CD4-positive, alpha-beta T cell treated with Interleukin-1 beta for 1 hour (primary cell): Measurements from ENCODE around the gene DMRT3.
"Not testable (repeated sequence)": the region's sequence is repeated elsewhere in the genome, so short reads cannot be mapped to it uniquely, and the experiment has no call there.

Experiments
- DNase-seq, 2 donors: peaks; one replicate each; pipeline ENCODE4 v3.0.0-alpha.2; 2020 to 2022

DMRT3 gene

DNA sequence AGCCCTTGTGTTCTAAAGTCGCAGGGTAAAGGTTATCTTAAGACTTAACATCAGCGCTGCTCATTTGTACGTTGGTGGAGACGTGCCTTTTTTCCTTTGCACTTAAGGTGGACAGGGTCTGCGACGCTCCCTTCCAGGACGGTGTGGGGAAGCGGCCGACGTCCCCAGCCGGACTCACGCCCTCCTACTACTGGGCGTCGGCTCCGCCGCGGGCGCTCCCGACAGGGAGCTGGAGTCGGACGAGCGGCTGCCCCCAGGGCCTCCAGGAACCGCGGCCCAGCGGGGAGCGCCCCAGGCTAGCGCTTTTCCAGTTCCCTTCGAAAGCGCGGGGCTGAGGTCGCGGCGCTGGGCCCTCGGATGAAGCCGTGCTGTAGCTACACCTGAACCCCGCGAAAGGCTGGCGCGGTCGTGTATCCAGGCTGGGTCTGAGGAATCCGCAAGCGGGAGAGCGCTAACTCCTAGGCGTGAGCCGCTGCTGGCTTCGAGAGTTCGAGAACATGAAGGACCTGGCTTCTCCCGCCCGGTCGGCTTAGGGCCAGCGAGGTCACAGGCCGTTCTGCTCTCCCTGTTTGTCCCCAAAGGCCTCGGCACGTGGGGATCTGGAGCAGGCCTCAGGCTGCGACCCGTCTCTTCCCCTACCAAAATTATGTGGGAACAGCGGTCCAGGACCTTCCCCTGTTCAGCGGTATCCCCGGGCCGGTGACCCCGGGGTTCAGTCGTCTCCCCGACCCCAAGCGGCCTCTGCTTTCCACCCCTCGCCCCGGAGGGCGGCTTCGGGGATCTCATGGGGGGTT, 3.8 kb upstream of the DMRT3 start:
- DNase-seq: no peak

DNA sequence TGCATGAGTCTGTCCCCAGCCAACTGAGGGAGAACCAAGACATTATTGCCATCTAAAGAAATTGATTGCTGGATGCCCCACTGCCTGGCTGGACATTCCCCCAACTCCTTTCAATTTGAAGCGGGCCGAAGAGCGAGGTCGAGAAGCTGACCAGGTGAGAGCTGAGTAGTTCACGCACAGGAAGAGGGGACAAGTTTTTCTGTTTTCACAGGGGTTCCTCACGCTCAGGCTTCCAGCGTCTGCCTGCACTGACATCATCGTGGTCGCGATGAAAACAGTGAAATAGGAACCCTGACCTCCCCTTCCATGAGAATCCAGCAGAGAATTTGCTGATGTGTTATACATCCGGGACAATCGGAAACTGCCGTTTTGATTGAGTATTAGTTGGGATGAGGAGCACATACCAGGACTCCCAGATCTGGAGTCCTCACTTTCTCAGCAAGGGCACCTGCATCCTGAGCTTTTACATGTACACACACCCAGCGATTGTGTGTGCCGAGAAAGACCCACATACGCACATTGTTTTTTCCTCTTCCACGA, 3.1 kb upstream of the DMRT3 start:
- no peak for DNase-seq

DNA sequence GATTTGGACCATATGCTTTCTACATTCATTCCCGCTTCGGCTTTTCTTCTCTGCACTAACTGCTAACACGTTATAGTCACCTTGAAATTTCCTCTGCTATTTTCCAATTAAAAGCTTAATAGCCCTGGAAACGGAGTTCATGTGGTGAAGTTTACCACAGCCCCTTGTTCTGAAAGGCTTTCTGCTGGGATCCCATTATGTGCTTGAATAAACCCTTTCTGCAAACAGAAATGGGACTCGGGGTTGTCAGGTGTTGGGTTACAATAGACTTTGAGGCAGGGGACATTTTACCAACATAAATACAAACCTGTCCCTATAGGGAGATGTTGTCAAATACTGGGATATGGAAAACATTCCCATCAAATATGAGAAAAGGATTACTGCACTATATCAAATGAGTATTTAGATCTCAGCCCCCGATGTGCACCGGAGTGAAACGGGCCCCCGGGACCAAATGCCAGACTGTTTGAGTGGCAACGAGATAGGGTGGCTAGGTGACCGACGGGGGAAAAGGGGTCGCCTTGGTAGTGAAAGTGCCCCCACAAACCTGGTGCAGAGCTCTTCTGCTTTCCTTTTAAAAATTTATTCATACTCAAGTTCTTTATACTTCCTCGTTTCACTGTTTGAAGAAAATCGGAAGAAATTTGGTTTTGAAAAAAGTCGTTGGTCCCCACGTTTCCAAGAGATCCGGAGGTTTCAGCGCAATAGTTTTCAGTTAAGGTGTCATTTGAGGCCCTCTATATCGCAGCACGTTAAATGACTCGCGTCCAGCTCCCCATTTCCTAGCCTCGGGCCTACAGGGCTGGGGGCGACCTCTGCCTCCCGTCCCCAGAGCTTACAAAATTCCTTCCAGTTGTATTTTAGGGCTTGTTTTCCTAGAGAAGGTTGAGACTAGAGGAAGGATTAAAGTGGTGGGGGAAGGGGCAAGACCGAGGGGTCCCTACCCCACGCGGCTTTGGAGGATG, 2.1 kb upstream of the DMRT3 start:
- no peak for DNase-seq

DNA sequence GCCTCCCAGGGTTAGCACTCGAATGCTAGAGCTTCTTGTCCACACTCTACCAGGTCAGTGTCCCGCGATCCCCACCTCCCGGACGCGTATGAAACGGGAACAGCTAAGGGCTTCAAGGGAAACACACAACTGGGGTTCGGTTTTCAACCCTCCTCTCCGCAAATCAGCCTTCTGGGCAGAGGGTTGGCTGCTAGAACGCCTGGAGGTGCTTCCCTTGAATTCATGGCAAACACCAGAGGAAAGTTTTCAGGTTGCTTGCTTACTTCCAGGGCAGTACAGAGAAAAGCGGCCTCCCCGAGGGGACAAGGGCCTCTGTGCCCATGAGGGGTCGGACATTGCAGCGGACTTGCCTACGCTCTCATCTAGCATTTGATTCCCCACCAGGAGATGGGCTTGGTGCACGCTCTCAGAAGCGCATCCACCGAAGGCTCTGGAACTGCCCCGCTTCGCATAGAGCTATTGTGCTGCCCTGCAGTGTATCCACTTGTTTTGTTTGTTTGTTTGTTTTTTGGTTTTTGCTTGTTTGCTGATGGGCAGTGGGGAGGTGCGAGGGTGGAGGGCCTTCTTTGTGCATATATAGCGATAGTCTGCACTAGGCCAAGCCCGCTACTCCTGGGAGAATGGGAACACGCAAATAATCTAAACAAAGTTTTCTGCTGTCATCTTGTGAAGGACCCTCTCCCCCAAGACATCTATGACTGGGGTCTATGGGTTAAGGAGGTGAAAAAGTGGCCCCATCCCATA, 1.3 kb upstream of the DMRT3 start:
- DNase-seq: no peak

DNA sequence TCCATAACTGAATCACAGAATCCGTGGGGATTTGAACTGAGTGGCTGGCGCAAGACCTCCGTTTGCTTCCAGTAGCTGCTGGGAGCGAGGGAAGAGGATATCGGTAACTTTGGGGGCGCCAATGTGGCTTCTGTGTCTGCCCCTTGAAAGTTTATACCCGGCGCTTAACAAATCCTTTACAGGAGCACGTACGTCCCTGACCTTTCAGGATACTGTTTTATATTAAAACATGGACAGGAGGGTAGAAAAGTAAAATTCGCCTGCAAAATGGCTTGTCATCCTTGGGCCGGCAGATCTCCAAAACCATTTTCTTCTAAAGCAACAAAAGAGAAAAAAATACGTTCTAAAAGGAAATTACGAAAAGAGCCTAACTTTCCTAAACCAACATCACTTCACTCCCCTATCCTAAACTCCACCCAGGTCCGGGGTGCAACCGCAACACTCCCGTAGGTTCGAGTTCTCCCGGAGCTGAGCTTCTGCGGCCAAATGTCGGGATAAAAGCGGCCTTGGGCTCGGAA, 656 bp upstream of the DMRT3 start:
- DNase-seq: no peak

DNA sequence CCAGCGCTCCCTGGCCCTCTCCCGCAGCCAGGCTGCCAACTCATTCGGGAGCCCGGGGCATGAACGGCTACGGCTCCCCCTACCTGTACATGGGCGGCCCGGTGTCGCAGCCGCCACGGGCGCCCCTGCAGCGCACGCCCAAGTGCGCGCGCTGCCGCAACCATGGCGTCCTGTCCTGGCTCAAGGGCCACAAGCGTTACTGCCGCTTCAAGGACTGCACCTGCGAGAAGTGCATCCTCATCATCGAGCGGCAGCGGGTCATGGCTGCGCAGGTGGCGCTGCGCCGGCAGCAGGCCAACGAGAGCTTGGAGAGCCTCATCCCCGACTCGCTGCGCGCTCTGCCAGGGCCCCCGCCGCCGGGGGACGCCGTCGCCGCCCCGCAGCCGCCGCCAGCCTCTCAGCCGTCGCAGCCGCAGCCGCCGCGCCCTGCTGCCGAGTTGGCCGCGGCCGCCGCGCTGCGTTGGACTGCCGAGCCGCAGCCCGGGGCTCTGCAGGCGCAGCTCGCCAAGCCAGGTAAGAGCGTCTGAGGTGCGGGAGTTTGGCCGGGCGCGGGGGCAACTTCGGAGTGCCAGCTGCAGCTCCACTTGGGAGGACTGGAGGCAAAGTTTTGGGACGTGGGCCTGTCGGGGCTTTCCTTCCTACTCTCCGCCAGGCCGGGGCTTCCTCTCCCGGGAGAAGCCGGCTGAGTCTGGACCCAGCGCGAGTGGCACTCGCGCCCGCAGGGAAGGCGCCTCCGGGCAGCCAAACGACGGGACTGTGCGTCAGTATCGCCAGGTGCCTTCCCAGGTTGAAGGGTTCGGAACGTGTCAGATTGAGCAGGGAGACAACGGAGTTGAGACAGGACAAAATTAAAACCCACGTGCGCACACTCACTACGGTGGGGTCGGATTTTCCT, 735 bp downstream of the DMRT3 start:
- DNase-seq: no peak

DNA sequence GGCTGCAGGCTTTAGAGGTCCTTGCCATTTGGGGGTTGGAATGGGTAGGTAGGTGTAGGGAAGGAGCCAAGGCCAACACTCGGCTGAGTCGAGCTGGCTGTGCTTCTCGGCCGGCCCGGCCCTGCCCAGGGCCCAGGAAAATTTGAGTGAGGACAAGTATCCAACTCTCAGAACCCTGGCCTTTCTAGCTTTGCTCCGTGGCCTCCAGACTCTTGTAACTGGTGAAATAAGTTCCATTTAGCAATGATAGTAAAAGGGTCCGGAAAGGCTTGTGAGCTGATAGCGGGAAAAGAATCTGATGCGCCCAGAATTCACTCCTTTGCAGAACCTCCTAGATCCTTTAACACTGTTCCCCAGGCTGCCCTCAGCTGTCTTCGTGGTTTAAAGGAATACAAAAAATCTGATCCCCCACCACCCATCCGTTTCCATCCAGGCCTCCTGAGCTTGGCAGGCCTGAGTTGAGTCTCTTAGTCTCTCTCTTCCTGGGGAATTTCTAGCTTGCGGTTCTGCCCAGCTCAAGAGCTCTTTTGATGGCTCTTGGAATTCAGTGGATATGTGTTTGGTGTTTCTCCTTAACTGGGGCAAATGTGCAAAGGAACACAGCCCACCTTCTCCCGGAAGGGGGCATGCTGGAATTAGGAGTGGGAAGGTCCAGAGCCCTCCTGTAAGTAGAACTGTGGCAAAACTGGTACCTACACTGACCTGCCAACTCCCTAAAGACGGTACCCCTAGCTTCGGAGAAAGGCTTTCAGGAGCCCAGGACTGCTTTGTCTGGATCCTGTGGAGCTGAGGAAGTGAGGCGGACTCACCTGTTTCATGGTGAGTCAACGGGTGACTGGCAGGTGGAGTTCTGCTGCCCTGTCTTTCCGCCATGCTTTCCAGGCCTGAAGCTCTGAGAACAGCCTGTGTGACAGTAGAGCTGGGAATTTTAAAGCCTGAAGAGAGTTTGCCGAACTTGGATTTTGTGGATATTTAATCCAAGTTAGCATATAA, 1.7 kb downstream of the DMRT3 start:
- no peak for DNase-seq

DNA sequence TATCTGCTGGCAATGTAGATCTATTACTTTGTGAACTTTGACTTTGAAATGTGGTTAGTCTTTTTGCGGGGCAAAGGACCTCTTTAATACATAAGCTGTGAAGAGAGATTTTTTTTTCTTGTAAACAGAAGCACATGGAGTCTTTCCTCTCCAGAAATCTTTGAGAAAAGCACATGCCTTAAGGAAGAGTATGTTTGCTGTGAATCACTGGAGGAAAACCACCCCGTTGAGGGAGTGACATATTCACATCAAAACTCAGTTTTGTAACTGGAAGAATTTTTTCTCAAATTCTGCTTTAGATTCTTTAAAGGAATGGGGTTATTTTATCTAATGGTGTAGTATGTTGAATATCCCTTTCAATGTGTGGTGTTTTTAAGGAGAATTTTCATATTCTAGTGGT, 3.5 kb downstream of the DMRT3 start:
- no peak for DNase-seq

DNA sequence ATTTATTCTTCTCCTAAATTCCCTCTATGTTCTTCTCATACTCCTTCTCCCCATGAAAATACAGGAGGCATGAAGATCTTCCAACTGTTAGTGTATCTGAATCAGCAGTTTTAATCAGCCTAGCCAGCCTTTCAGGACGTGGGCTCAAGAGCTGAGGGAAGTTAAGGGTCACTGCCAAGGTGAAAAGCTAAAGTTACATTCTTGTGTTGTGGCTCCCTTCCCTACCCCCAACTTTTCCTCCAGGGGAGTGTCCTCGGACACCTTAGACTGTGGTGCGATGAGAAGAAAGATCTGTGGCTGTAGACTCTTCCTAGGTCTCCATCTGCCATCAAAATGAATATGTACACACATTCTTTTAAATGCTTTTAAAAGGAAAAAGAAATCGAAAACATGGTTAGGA, 4.2 kb downstream of the DMRT3 start:
- no peak for DNase-seq

DNA sequence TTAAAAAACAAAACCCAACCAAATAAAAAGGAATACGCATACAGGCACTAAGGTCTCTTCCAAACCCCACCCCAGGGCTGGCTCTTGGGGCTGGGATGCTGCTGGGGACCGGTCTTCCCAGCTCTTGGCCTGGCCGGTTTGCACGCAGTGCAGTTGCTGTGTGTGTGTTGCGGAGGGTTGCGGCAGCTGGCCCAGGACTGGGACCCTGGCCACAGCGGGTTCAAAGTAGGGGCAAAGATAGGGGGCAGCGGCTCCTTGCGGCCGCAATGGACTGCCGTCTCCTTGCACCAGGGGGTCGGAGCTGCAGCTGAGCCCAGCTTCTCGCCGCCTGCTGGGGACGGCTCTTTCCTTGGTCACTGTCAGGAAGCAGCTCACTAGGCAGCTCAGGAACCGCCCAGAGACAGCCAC, 5.0 kb downstream of the DMRT3 start:
- DNase-seq: no peak

DNA sequence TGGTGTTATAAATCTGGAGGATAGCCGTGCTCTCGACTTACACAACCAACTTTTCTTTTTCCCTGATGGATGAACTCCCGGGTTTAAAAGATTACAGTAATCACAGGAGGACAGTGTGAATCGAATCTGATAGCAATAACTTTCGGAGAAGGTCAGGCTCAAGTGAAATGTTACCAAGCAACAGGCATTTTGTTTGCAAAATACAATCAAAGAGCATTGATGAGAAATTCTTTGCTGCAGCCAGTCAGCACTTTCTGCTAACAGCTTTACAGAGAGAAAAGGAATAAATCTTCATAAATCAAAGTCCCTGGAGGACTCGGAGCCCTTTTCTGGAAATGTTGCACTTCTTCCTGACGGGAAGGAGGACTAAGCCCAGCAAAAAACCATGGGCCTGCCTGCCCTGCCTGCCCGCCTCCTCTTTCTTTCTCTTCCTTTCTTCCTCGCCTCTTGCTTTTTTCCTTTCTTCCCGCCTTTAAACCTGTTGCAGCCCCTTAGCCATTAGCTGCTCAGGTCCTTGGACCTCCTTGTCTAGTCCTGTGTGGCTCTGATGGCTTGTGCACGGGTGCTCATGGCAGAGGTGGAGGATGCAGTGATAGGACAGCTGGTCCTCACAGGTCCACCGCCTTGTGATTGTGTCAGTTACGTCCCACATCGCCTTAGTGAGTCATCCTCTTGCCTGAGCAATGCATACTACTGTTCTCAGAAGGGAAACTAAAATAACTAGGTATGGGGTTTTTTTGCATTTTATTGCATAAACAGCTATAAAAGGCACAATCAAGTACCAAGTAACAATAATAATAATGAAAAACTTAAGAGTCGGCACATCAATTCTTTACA, 6.2 kb downstream of the DMRT3 start:
- DNase-seq: no peak

DNA sequence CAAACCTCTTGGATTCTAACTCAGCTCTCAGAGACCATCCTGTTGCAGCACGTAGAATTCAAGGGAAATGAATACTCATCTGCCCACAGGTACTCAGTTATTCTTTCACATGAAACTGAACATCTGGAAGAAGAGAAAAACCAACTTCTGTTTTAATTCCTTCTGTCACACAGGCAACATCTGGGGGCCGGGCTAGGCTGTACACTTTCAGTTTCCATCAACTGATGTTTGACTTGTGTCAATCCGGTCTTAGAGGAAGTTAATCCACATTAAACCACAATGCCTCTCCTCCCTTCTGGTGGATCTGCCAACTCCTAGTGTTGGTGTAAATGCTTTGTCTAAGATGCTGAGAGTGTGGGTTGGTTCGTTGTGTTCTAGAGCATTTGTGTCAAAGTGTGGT, 17.6 kb downstream of the DMRT3 start:
- DNase-seq: peak in 1 of 2 donors; percentile 13

DNA sequence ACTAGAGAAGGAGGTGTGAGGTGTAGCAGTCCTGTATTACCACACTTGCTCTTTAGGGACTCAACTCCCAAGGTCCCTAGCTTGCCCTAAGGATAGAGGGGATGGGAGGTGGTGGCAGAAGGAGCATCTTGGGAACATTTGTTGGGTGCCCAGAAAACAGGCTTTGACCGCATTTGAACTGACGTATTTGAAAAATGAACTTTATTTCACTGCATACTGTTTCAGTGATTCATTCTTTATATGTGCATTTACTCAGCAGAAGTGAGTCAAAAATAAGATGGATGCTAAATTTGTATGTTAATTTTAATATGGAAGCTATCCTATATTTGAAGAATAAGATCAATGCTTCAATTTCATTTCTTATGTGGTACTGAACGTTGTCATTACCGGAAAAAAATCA, 18.7 kb downstream of the DMRT3 start:
- no peak for DNase-seq

DNA sequence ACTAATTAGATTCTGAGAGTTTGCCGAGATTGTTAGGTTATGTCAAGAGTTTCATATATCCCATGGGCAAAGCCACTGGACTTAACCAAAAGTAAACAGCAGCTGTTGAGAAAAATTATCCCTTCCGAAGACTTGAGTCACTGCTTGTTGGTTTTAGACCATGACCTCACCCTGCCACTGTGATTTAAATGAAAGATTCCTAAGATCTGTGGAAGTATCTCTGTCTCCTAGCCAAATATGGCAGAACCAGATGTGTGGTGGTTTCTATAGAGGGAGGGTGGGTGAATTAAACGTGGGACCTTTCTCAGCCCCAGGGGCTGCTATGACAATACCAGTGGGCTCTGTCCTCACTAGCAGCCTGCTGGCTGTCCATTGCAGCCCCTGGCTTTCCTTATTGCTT, 19.3 kb downstream of the DMRT3 start:
- DNase-seq: no peak

DNA sequence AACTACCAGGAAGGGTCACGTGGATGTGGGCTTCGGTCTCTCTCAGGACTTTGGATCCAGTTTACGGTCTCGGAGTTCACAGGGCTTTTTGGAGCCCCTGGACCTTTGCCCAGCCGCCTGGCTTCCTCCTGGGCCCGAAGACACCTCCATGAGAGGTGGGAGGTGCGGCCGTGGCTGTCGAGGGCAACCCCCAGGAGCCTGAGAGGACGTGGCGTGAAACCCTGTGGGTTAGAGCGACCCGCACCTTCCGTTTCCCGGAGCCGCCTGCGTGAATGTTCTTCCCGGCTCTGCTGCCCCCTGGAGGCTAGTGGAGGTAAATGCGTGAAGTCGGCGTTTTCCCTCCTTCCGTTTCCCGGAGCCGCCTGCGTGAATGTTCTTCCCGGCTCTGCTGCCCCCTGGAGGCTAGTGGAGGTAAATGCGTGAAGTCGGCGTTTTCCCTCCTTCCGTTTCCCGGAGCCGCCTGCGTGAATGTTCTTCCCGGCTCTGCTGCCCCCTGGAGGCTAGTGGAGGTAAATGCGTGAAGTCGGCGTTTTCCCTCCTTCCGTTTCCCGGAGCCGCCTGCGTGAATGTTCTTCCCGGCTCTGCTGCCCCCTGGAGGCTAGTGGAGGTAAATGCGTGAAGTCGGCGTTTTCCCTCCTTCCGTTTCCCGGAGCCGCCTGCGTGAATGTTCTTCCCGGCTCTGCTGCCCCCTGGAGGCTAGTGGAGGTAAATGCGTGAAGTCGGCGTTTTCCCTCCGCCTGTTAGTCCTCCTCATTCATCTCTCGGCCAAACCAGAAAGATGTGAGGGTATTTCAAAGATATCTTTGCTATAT, 22.1 kb downstream of the DMRT3 start:
- not testable (repeated sequence) for DNase-seq

DNA sequence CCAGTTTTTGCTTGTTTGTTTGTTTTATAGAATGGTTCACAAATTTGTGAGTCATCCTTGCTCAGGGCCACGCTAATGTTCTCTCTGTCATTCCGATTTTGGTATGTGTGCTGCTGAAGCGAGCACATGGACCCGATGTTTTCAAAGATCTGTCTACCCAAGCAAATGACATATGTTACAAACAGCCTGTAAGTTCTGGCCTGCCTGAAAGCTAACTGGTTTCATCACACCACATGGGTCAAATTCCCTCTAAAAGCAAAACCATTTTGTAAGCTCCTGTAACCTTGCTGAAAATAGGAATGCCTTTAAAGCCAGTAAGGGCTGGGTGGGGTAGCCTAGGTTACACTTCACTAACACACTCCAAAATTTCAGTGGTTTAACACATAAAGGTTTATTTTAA, 25.4 kb downstream of the DMRT3 start:
- DNase-seq: no peak

DNA sequence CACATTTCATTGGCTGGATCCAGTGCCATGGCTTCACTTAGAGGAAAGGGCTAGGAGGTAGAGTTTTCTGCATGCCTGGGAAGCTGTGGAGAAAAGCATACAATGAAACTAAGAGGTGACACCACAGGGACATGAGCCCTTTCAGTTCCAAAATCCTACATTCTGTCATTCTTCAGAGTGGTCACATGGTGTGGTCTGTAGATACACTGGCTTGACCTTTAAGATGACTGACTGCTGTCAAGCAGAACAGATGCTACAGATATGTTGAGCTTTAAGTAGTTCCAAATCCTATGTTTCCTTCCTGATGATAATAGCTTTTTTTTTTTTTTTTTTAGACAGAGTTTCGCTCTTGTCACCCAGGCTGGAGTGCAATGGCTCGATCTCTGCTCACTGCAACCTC, 26.2 kb downstream of the DMRT3 start:
- DNase-seq: no peak

DNA sequence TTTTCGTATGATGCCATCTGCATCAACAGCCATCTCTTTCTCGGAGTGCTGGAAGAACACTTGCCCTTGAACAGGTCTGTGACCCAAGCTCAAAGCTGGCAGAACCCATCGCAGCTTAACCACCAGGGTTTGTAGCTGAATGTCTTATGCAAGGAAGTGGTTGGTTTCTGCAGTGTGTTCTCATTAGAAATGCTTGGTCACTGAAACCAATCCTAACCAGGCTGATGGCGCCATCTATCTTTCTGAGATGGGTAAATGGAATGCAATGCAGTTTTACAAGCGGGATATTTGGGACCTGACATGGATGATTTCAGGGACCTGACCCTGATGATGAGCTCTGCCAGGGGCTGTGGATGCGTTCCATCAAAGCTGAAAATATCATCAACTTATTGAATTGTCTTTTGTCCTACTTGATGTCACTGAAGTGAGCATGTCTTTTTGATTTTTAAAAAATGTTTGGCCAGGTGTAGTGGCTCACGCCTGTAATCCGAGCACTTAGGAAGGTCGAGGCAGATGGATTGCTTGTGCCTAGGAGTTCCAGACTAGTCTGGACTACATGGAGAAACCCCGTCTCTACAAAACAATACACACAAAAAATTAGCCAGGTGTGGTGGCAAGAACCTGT, 28.7 kb downstream of the DMRT3 start:
- peak in 1 of 2 donors; percentile 9 for DNase-seq
